ENCODE results near the gene DPF3.
A peak's percentile ranks its signal among the peaks of the same experiment; 100 is the strongest.

DPF3 gene

GRCh38 chr14:72708708-72709475 lies 185.0 kb downstream of the DPF3 start:
- DNase-seq: no peak

- no peak for DNase-seq
Observed at GRCh38 chr14:72708222-72708621, 185.7 kb downstream of the DPF3 start.

- no peak for DNase-seq
Observed at GRCh38 chr14:72706485-72706884, 187.4 kb downstream of the DPF3 start.

- DNase-seq: no peak
Observed at GRCh38 chr14:72704502-72704901, 189.4 kb downstream of the DPF3 start.

GRCh38 chr14:72701605-72702004 lies 192.3 kb downstream of the DPF3 start:
- DNase-seq: peak; percentile 40

DNA sequence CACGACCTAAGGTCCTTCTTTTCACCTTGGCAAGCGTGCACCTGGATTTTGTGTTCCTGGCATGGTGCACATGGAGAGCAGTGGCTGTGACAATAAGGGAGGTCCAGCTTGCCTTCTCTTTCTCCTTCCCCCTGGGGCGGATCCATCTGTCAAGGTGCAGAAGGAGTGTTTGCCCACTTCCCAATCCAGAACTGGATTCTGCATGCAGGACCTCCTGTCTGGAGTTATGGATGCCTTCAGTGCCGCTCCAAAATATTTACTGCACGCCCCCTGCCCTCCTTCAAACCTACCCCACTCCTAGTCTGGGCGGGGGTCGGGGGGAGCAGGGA lies 192.7 kb downstream of the DPF3 start:
- DNase-seq: no peak

- DNase-seq: no peak
Observed at GRCh38 chr14:72700338-72701236, 193.3 kb downstream of the DPF3 start.

GRCh38 chr14:72699852-72700257 lies 194.0 kb downstream of the DPF3 start:
- peak; percentile 92 for DNase-seq

GRCh38 chr14:72699443-72699842 lies 194.5 kb downstream of the DPF3 start:
- no peak for DNase-seq

- DNase-seq: no peak
Observed at GRCh38 chr14:72692696-72693095, 201.2 kb downstream of the DPF3 start.

DNA sequence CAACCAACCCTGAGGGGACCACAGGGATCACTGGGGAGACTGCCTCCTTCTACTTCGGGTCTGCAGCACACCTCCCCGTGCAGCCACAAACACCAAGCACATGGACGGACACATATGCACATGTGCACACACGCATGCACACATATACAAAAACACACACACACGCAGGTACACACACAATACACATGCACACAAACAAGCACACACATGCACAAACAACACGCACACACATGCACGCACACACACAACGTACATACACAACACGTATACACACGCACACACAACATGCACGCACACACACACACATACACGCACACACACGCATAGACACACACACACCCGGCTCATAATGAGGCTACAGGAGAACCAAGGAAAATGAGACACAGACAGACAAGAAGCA lies 203.6 kb downstream of the DPF3 start:
- no peak for DNase-seq

- DNase-seq: no peak
Observed at GRCh38 chr14:72688990-72689671, 204.8 kb downstream of the DPF3 start.

GRCh38 chr14:72686832-72687231 lies 207.1 kb downstream of the DPF3 start:
- DNase-seq: no peak

DNA sequence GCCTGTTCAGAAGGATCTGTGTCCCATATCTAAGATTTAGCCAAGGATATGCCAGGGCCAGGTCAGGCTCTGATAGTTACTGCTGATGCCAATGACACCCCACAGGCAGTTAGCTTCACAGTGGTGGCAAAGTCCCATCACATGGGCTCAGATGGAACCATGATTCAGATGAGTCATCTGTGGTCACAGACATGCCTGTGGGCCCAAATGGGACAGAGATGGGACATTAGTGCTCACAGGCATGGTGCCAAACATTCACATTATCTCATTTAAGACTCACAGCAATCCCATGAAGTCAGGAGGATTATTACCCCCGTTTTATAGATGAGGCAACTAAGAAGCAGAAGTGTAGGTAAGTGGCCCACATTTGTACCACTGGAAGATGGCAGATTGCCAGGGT lies 207.8 kb downstream of the DPF3 start:
- peak; percentile 39 for DNase-seq

- peak; percentile 40 for DNase-seq
Observed at GRCh38 chr14:72685456-72685855, 208.4 kb downstream of the DPF3 start.

- no peak for DNase-seq
Observed at GRCh38 chr14:72683787-72684186, 210.1 kb downstream of the DPF3 start.

GRCh38 chr14:72682188-72682587 lies 211.7 kb downstream of the DPF3 start:
- peak; percentile 90 for DNase-seq

GRCh38 chr14:72680853-72681640 lies 212.9 kb downstream of the DPF3 start:
- no peak for DNase-seq

DNA sequence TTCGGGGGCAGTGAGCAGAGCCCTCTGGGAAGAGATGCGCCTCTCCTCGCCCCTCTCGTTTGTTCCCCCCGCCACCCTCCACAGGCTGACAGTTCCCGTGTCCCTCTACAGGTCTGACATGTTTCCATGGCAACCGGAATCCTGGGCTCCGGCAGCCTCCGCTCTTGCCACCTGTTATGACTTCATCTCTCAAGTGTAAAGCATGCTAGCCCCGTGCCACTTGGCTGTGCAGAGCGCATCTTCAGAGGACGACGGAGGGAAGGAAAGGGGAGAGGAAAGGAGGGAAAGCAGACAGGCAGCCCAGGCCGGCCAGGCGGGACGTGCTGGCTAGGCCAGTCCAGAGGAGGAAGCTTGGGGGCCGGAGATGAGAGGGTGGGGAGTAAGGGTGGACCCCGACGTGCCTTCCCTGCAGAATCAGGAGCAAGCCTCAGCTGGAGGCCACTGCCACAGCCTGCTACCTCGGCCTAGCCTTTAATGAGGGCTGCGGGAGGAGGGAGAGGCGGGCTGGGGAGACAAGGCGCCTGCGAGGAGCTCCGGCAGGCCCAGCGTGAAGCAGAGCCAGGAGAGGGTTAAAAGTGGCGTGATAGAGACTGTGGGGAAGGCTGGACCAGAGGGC lies 214.3 kb downstream of the DPF3 start:
- no peak for DNase-seq

DNA sequence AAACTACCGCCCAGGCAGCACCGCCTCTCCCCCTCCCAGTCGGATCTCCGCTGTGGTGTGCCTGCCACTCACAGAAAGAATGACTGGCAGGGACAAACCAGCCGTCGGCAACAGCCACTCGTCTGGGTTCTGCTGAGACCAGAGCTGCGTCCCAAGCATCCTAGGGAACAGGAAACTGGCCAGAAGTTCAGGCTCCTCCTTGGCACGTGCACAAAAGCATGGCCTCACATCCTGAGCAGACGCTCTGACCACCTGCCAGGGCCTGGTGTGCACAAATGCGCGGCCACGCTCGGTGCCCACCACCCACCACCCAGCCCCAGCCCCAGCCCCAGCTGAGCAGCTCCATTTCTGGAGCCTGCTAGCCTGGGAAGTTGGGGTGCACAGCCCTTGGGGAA lies 214.8 kb downstream of the DPF3 start:
- DNase-seq: no peak

- DNase-seq: peak; percentile 65
Observed at GRCh38 chr14:72678356-72678755, 215.5 kb downstream of the DPF3 start.

DNA sequence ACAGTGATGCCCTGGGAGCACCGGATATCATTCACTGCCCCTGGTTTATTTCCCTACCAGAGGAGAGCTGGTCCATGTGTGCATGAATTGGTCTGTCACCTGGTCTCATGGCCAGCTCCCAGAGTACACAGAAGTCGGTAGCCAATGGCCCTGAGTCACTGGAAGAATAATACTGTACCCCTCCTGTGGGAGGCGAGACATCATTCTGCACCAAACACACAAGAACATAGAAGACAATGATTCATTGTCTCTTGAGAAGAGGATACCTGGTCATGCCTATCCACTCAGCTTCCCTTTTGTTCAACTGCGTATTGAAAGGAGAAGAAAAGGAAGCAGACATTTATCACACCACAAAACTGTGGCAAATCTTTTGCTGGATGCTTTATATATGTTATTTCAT lies 216.2 kb downstream of the DPF3 start:
- DNase-seq: no peak

Measured in fibroblast of skin of right quadriceps (primary cell).